CD4-positive, alpha-beta T cell treated with Interleukin-15 for 1 hour (primary cell): ENCODE data around the gene DENND1B.

Experiments used
- DNase-seq: peaks from one replicate; pipeline ENCODE4 v3.0.0-alpha.2; 2020

The DENND1B gene

DNA sequence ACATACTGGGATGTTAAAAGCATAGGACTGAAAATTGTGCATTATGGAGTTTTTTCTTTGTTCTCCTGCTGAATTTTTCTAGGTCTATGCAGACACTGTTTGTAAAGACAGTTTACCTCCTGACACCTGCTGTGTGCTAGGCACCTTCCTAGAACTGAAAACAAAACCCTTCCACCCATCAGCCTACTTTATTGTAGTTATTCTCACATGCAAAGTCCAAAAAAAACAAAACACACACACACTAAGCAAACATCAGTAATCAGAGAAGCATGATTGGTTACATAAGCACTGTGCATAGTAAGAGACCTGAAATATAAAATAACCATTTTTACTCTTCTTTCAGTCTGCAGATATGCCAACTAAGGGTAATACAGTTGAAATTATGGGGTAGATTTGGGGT lies 312.1 kb downstream of the DENND1B start:
- DNase-seq: no peak

DNA sequence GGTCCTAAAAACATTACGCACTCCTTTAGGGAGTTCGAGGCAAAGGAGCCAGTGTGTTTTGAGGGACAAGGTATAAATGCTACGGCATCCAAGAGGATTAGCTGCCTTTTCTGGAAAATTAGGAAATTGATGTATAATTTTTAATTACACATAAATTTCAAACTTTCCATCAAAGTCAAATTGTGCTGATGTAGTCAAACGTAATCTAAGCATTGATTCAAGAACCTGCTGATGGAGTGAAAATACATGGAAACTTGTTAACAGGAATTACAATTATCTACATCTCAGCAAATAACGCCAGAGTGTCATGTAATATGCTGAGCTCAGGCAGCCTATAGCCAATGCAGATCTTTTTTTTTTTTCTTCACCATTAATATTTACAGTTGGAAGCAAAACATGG lies 312.7 kb downstream of the DENND1B start:
- no peak for DNase-seq
